CD4-positive, alpha-beta T cell treated with Interferon alpha-2 for 1 hour (primary cell): ENCODE results near the gene GCLC.
"Not testable (repeated sequence)": the region's sequence is repeated elsewhere in the genome, so short reads cannot be mapped to it uniquely, and the experiment has no call there.

Experiments
- DNase-seq, 2 donors: peaks; one replicate each; pipeline ENCODE4 v3.0.0-alpha.2; 2020 to 2022

Gene GCLC

GRCh38 chr6:53556986-53557715, 12.2 kb upstream of the GCLC start:
- DNase-seq: no peak

GRCh38 chr6:53553600-53553999, 8.7 kb upstream of the GCLC start:
- not testable (repeated sequence) for DNase-seq

- peak in 1 of 2 donors; percentile 17 for DNase-seq
Observed at GRCh38 chr6:53551681-53552080, 6.8 kb upstream of the GCLC start.

- peak; percentile 95 for DNase-seq
Observed at GRCh38 chr6:53547811-53548496, 3.1 kb upstream of the GCLC start.

- no peak for DNase-seq
Observed at GRCh38 chr6:53547166-53547810, 2.4 kb upstream of the GCLC start.

- DNase-seq: no peak
Observed at GRCh38 chr6:53546281-53546680, 1.4 kb upstream of the GCLC start.

- DNase-seq: no peak
Observed at GRCh38 chr6:53544217-53544469, 758 bp downstream of the GCLC start.

- peak in 1 of 2 donors; percentile 17 for DNase-seq
Observed at GRCh38 chr6:53543359-53544216, 1.3 kb downstream of the GCLC start.

GRCh38 chr6:53541900-53542299, 3.0 kb downstream of the GCLC start:
- no peak for DNase-seq

- no peak for DNase-seq
Observed at GRCh38 chr6:53540129-53540692, 4.7 kb downstream of the GCLC start.

GRCh38 chr6:53539561-53539960, 5.3 kb downstream of the GCLC start:
- DNase-seq: no peak

- DNase-seq: no peak
Observed at GRCh38 chr6:53536561-53536960, 8.3 kb downstream of the GCLC start.

- no peak for DNase-seq
Observed at GRCh38 chr6:53532942-53533341, 12.0 kb downstream of the GCLC start.

GRCh38 chr6:53532061-53532797, 12.7 kb downstream of the GCLC start:
- no peak for DNase-seq

- DNase-seq: no peak
Observed at GRCh38 chr6:53530780-53531386, 14.0 kb downstream of the GCLC start.

- DNase-seq: no peak
Observed at GRCh38 chr6:53530346-53530745, 14.6 kb downstream of the GCLC start.

- DNase-seq: no peak
Observed at GRCh38 chr6:53529324-53530036, 15.4 kb downstream of the GCLC start.

GRCh38 chr6:53528107-53528506, 16.8 kb downstream of the GCLC start:
- no peak for DNase-seq

- DNase-seq: no peak
Observed at GRCh38 chr6:53527249-53527765, 17.6 kb downstream of the GCLC start.

GRCh38 chr6:53526000-53526399, 18.9 kb downstream of the GCLC start:
- DNase-seq: no peak

GRCh38 chr6:53524455-53524815, 20.5 kb downstream of the GCLC start:
- DNase-seq: no peak
